ENCODE data around the gene NCDN. TPM values are rescaled to one million over a fixed set of nuclear protein-coding genes. Genes with fewer than 3 reads are reported as not detected.

NCDN gene
- total RNA-seq, 2 experiments from 2014 or later: 22.2 to 30.1 TPM

DNA sequence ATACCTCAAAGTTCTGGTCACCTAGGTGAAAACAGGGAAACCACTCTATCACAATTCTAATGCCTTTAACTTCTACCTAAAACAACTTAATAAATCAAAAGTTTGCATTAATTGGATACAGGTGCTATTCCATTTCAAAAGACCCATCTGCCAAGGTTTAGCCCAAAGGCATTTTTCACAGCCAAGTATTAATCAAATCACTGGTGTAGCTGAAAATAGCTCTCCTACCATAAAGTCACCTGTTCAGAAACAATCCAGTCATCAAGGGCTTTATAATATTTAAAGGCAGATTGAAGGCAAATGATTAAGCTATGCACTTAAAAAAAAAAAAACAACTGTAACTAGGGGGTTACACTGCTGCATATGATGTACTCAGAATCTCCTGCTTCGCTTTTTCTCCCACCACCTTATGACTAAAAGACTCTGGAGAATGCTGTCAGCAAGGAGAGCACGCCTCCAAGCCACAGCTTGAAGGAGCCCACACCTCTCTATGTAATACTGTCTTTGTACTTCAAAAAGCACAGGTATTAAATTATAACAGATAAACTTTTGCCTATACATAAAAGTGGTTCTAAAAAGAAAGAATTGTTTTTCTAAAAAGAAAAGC lies 20.9 kb upstream of the NCDN start:
- Histone ChIP-seq H4K20me1 (ENCODE audit: insufficient read depth, low read length) (no peaks in the 10 kb centered on the region), H3K9me3 (ENCODE audit: low read length) (no peaks in the 10 kb centered on the region), H2AFZ (ENCODE audit: low read length) (no peak overlapping the region), H3K4me2 (ENCODE audit: low read length) (no peak overlapping the region), H3K27ac (ENCODE audit: low read depth, low read length, poor library complexity, severe bottlenecking) (no peak overlapping the region), H3K4me3 (ENCODE audit: low read depth, low read length, poor library complexity, severe bottlenecking) (no peak overlapping the region), H3K36me3 (ENCODE audit: insufficient read depth, low read length) (peaks cover 31% of the 10 kb centered on the region), H3K79me2 (ENCODE audit: insufficient read depth, low read depth, low read length) (no peaks in the 10 kb centered on the region), H3K9me2 (ENCODE audit: insufficient read depth, low read length) (no peaks in the 10 kb centered on the region), H3K4me1 (ENCODE audit: insufficient read depth, low read length, poor library complexity, severe bottlenecking) (peaks cover 14% of the 10 kb centered on the region)
- ChIA-PET POLR2A (interaction anchor here (0.6 to 1.0 kb wide), 7 partner anchors 15 to 210 kb away, joined by 3 to 9 read pairs (median 5); partner anchors contain the start of gene KIAA0319L), CTCF (ENCODE audit: unreplicated experiment) (interaction anchor here (0.6 to 1.1 kb wide), 3 partner anchors 20 to 456 kb away, joined by 3 to 6 read pairs (median 3); no protein-coding TSS in a partner anchor)
- TF ChIP-seq, protein P1, sequence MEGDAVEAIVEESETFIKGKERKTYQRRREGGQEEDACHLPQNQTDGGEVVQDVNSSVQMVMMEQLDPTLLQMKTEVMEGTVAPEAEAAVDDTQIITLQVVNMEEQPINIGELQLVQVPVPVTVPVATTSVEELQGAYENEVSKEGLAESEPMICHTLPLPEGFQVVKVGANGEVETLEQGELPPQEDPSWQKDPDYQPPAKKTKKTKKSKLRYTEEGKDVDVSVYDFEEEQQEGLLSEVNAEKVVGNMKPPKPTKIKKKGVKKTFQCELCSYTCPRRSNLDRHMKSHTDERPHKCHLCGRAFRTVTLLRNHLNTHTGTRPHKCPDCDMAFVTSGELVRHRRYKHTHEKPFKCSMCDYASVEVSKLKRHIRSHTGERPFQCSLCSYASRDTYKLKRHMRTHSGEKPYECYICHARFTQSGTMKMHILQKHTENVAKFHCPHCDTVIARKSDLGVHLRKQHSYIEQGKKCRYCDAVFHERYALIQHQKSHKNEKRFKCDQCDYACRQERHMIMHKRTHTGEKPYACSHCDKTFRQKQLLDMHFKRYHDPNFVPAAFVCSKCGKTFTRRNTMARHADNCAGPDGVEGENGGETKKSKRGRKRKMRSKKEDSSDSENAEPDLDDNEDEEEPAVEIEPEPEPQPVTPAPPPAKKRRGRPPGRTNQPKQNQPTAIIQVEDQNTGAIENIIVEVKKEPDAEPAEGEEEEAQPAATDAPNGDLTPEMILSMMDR (conservative IDR thresholded peaks at IDR 0.05; ENCODE audit: low read length): no peak
- no peak for TF ChIP-seq EZH2phosphoT487 (IDR thresholded peaks at IDR 0.05; ENCODE audit: borderline replicate concordance, low read depth, low read length)
- DNase-seq (ENCODE audit: low spot score): no peak
- intact Hi-C loops (cut with micrococcal nuclease; ENCODE audit: unreplicated experiment): no loop called here
- BruUV-seq (replicated peaks): no TSS peak

DNA sequence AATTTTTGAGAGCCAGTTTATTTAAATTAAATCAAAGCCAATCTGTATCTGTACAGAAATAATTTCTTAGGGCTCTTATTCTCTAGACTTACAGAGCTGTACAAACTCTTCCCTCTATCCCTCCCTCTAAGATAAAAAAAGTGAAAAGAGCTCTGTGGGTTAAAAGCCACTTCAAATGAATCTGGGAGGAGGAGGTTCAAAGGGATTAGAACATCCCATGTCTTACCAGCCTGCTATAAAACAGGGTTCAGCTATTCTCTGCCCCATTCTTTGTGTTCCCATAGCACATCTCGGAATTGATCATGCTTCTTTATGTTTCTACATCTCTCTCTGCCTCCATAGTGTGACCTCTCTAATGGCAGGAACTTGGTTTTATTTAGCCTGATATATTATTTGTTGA lies 19.8 kb upstream of the NCDN start:
- Histone ChIP-seq H3K4me1 (ENCODE audit: insufficient read depth, low read length, poor library complexity, severe bottlenecking) (peaks cover 14% of the 10 kb centered on the region), H4K20me1 (ENCODE audit: insufficient read depth, low read length) (no peaks in the 10 kb centered on the region), H3K9me3 (ENCODE audit: low read length) (no peaks in the 10 kb centered on the region), H3K36me3 (ENCODE audit: insufficient read depth, low read length) (peaks cover 33% of the 10 kb centered on the region), H3K27ac (ENCODE audit: low read depth, low read length, poor library complexity, severe bottlenecking) (no peak overlapping the region), H3K4me3 (ENCODE audit: low read depth, low read length, poor library complexity, severe bottlenecking) (no peak overlapping the region), H2AFZ (ENCODE audit: low read length) (no peak overlapping the region), H3K79me2 (ENCODE audit: insufficient read depth, low read depth, low read length) (no peaks in the 10 kb centered on the region), H3K9me2 (ENCODE audit: insufficient read depth, low read length) (no peaks in the 10 kb centered on the region), H3K4me2 (ENCODE audit: low read length) (no peak overlapping the region)
- no TSS peak for BruUV-seq (replicated peaks)
- intact Hi-C loops (cut with micrococcal nuclease; ENCODE audit: unreplicated experiment): no loop called here
- CTCF ChIA-PET (ENCODE audit: unreplicated experiment): no interaction called here
- TF ChIP-seq, protein P1 (conservative IDR thresholded peaks at IDR 0.05; ENCODE audit: low read length): no peak
- no peak for TF ChIP-seq EZH2phosphoT487 (IDR thresholded peaks at IDR 0.05; ENCODE audit: borderline replicate concordance, low read depth, low read length)
- DNase-seq (ENCODE audit: low spot score): no peak
- POLR2A ChIA-PET: interaction anchor here (0.8 to 1.0 kb wide), 2 partner anchors 15 to 17 kb away, joined by 3 to 6 read pairs; no protein-coding TSS in a partner anchor

All from OCI-LY7 (cell line).